HepG2 (cell line): ENCODE results near the gene FAF2. TPM values are rescaled to one million over a fixed set of nuclear protein-coding genes. Genes with fewer than 3 reads are reported as not detected.
"Not testable (repeated sequence)": the region's sequence is repeated elsewhere in the genome, so short reads cannot be mapped to it uniquely, and the experiment has no call there.

Experiments used
- ATAC-seq: fragments of 200-7000 bp; cut with Tn5 transposase; 3 replicates; pipeline ENCODE4 v1.9.1; 2020; ENCODE audit warnings: mild to moderate bottlenecking, moderate library complexity
- BruUV-seq: library from RNA; stranded (reverse); fragments of 400-500 nt; replicated peaks from 2 replicates; lab custom pipeline; 2021; lab: Mats Ljungman, UMichigan
- CTCF ChIA-PET: fragments of 300-600 bp; formaldehyde crosslinking; extraction: SDS; loops from one replicate; lab custom pipeline; 2021; ENCODE audit warnings: low total read pairs, inconsistent platforms, low intra/inter-chr PET ratio; lab: Yijun Ruan, JAX
- POLR2A ChIA-PET: fragments of 350-600 bp; sonication (Branson Sonifier 250); formaldehyde crosslinking; loops from one replicate; lab custom pipeline; 2020; ENCODE audit warnings: antibody characterized with exemption, inconsistent platforms; lab: Yijun Ruan, JAX
- DNase-seq: peaks from one replicate; pipeline ENCODE4 v3.0.0-alpha.2; 2015; ENCODE audit warnings: low spot score
- FAIRE-seq: peaks from 3 replicates; lab custom pipeline; 2011; peaks lifted over from hg19 to GRCh38; lab: Jason Lieb, UNC
- H2AFZ ChIP-seq: one replicate; pipeline ENCODE4 v1.6.1; 2011; ENCODE audit warnings: low read length, inconsistent platforms
- H3K27ac ChIP-seq: fragments of 300-600 bp; 3 replicates; pipeline ENCODE4 v1.8.0; 2011; ENCODE audit warnings: mixed run types, mild to moderate bottlenecking, mixed read lengths, low read length, inconsistent platforms; ENCODE audit not compliant: insufficient read depth; ENCODE audit errors: extremely low read length
- H3K27me3 ChIP-seq, 2 experiments: fragments of 200-600 bp in 1 of 2; 2 replicates in 1 of 2; 3 replicates in 1 of 2; pipeline versions ENCODE4 v1.6.0 to v1.8.0; 2011; ENCODE audit warnings: low read length in 2 of 2, mild to moderate bottlenecking in 2 of 2, moderate library complexity in 2 of 2, inconsistent platforms in 1 of 2; ENCODE audit not compliant: insufficient read depth in 2 of 2, control insufficient read depth in 1 of 2
- H3K36me3 ChIP-seq, 2 experiments: fragments of 200-600 bp in 1 of 2; replicated peaks in 1 of 2; 2 replicates in 1 of 2; 3 replicates in 1 of 2; pipeline versions ENCODE4 v1.5.1 to v1.8.0; 2011; ENCODE audit warnings: low read length in 2 of 2, inconsistent platforms in 1 of 2; ENCODE audit not compliant: insufficient read depth in 2 of 2, control insufficient read depth in 1 of 2
- H3K4me1 ChIP-seq: 2 replicates; pipeline ENCODE4 v1.5.1; 2012; ENCODE audit warnings: low read length, inconsistent platforms; ENCODE audit not compliant: insufficient read depth
- H3K4me2 ChIP-seq: 2 replicates; pipeline ENCODE4 v1.6.0; 2011; ENCODE audit warnings: low read depth, low read length, inconsistent platforms
- H3K4me3 ChIP-seq, 3 experiments: fragments of 200-600 bp in 1 of 3; sonication (generic), shearing (Covaris generic) in 1 of 3; replicated peaks in 1 of 3; 2 replicates each; pipeline ENCODE4 v1.5.1; 2011 to 2016; ENCODE audit warnings: low read length in 3 of 3, inconsistent platforms in 2 of 3, low read depth in 2 of 3, mild to moderate bottlenecking in 2 of 3, control low read depth in 1 of 3, mixed read lengths in 1 of 3; ENCODE audit not compliant: insufficient read depth in 1 of 3
- H3K79me2 ChIP-seq: one replicate; pipeline ENCODE4 v1.6.1; 2011; ENCODE audit warnings: low read length, inconsistent platforms; ENCODE audit not compliant: insufficient read depth
- H3K9ac ChIP-seq: 2 replicates; pipeline ENCODE4 v1.6.0; 2011; ENCODE audit warnings: mild to moderate bottlenecking, low read depth, low read length, inconsistent platforms; ENCODE audit not compliant: insufficient read depth
- H3K9me3 ChIP-seq: 2 replicates; pipeline ENCODE4 v1.5.1; 2012; ENCODE audit warnings: mild to moderate bottlenecking, low read length
- H4K20me1 ChIP-seq: 2 replicates; pipeline ENCODE4 v1.6.0; 2011; ENCODE audit warnings: inconsistent platforms, mild to moderate bottlenecking, low read length, moderate library complexity; ENCODE audit not compliant: insufficient read depth
- AHR ChIP-seq: IDR thresholded peaks from 2 replicates; pipeline ENCODE4 v1.6.1; 2018; ENCODE audit warnings: missing genetic modification reagents, missing compliant biosample characterization
- CREB3 ChIP-seq: sonication (generic); formaldehyde crosslinking; IDR thresholded peaks from 2 replicates; pipeline ENCODE4 v1.5.0; 2020; ENCODE audit warnings: missing genetic modification reagents
- HNRNPUL1 ChIP-seq: fragments of 200-400 bp; formaldehyde crosslinking; IDR thresholded peaks from 2 replicates; pipeline ENCODE4 v1.6.1; 2017; ENCODE audit warnings: low read depth, mild to moderate bottlenecking, low read length, moderate library complexity
- MTA3 ChIP-seq: sonication (generic); formaldehyde crosslinking; IDR thresholded peaks from 2 replicates; pipeline ENCODE4 v1.4.0; 2020; ENCODE audit warnings: missing genetic modification reagents
- MYNN ChIP-seq: sonication (generic); formaldehyde crosslinking; IDR thresholded peaks from 2 replicates; pipeline ENCODE4 v1.4.0; 2020; ENCODE audit warnings: mild to moderate bottlenecking, low read depth, missing genetic modification reagents
- PHF20 ChIP-seq: sonication (generic); formaldehyde crosslinking; IDR thresholded peaks from 2 replicates; pipeline ENCODE4 v1.5.0; 2020; ENCODE audit warnings: mild to moderate bottlenecking, missing genetic modification reagents
- ZFP37 ChIP-seq: sonication (generic); formaldehyde crosslinking; IDR thresholded peaks from 2 replicates; pipeline ENCODE4 v1.4.0; 2020; ENCODE audit warnings: missing genetic modification reagents, borderline replicate concordance
- ZIK1 ChIP-seq: sonication (generic); formaldehyde crosslinking; IDR thresholded peaks from 2 replicates; pipeline ENCODE4 v1.5.0; 2020; ENCODE audit warnings: mild to moderate bottlenecking, low read depth, missing genetic modification reagents, borderline replicate concordance
- ZNF761 ChIP-seq: sonication (generic); formaldehyde crosslinking; conservative IDR thresholded peaks from 2 replicates; pipeline ENCODE4 v1.4.0; 2020; ENCODE audit warnings: mild to moderate bottlenecking, missing genetic modification reagents
- WGBS: methylation state at CpG from one replicate; pipeline ENCODE4 v1.1.6; 2017; ENCODE audit warnings: low lambda C conversion rate; 5-methylcytosine and 5-hydroxymethylcytosine counted together
- in situ Hi-C: cut with HindIII; loops from 2 replicates; pipeline ENCODE4 v1.10.0; 2017; ENCODE audit warnings: low pct_unique_long_range_greater_than_20kb; ENCODE audit not compliant: extremely low pct_ligation_motif_present
- intact Hi-C: fragments of 100-400 bp; cut with micrococcal nuclease; formaldehyde crosslinking; loops from one replicate; pipeline ENCODE4 v1.10.0; 2022; ENCODE audit not compliant: unreplicated experiment
- polyA plus RNA-seq, 8 experiments: library from polyadenylated mRNA; depleted of rRNA in 3 of 8; stranded (reverse) in 7 of 8; unstranded in 1 of 8; fragments of >200 nt; fragmentation: Illumina TruSeq in 4 of 8; extraction: Trizol in 4 of 8; gene quantifications; 2 replicates each; pipeline versions ENCODE4 v1.2.1 to v1.2.3, GENCODE V29; 2011 to 2016; ENCODE audit warnings: low read depth in 4 of 8, missing spikeins in 1 of 8, mixed read lengths in 1 of 8; ENCODE audit not compliant: insufficient read depth in 1 of 8
- total RNA-seq, 5 experiments: library from RNA; depleted of rRNA; stranded (reverse); fragments of >200 nt; fragmentation: Illumina TruSeq; extraction: Trizol; gene quantifications; 2 replicates each; pipeline ENCODE4 v1.2.3, GENCODE V29; 2016; ENCODE audit warnings: low read depth in 1 of 5

The FAF2 gene
- total and polyA plus RNA-seq, 2 of the 13 experiments (the other 11 are each of a cell fraction or from before 2014, with no cell fraction given), result 27.8 to 34.3 TPM

DNA sequence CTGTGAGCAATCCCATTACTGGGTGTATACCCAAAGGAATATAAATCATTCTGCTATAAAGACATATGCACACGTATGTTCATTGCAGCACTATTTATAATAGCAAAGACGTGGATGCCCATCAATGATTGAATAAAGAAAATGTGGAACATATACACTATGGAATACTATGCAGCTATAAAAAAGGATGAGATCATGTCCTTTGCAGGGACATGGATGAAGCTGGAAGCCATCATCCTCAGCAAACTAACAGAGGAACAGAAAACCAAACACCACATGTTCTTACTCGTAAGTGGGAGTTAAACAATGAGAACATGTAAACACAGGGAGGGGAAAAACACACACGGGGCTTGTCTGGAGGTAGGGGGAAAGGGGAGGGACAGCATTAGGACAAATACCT lies 5.3 kb upstream of the FAF2 start:
- H4K20me1 ChIP-seq, intact Hi-C loops, H3K27ac ChIP-seq, H3K4me3 ChIP-seq, FAIRE-seq, H3K4me2 ChIP-seq, DNase-seq, H3K79me2 ChIP-seq, H3K9ac ChIP-seq, H3K27me3 ChIP-seq, H2AFZ ChIP-seq, ATAC-seq, CTCF ChIA-PET, H3K36me3 ChIP-seq, BruUV-seq, H3K9me3 ChIP-seq: not testable (repeated sequence)
- in situ Hi-C loops, result loop anchor here (25.0 kb wide), 1 partner anchor 581 kb away; the partner anchor contains the start of gene CPLX2
- POLR2A ChIA-PET, result interaction anchor here (0.6 kb wide), 1 partner anchor 53 kb away, joined by 4 read pairs; no protein-coding TSS in a partner anchor
- WGBS, result 27% methylated on average over 4 of the region's 4 CpGs
- H3K4me1 ChIP-seq, result peaks cover 62% of the 10 kb centered on the region

- no peak for DNase-seq
- intact Hi-C loops, result no loop called here
- ChIA-PET CTCF (no interaction called here), POLR2A (no interaction called here)
- H3K9me3 ChIP-seq, result no peaks in the 10 kb centered on the region
- peaks cover 53% of the 10 kb centered on the region for H3K4me1 ChIP-seq
- WGBS, result 77% methylated on average over 5 of the region's 5 CpGs
- FAIRE-seq, result no peak
- H4K20me1 ChIP-seq, result peaks cover 2% of the 10 kb centered on the region; the same call in 1 of the 2 replicates
- ATAC-seq, result no peak
- no peaks in the 10 kb centered on the region for H3K36me3 ChIP-seq
- H3K4me2 ChIP-seq, result no peak overlapping the region
- no peak overlapping the region for H2AFZ ChIP-seq
- H3K27ac ChIP-seq, result no peak overlapping the region
- in situ Hi-C loops, result loop anchor here (25.0 kb wide), 1 partner anchor 582 kb away; the partner anchor contains the start of gene CPLX2
- no peak overlapping the region for H3K9ac ChIP-seq
- H3K79me2 ChIP-seq, result peaks cover 16% of the 10 kb centered on the region
- no TSS peak for BruUV-seq
- no peak overlapping the region for H3K4me3 ChIP-seq
- TF ChIP-seq PHF20 (CRISPR knock-in tag), result no peak
- TF ChIP-seq ZNF761 (CRISPR knock-in tag), result no peak
- TF ChIP-seq MYNN (CRISPR knock-in tag), result no peak
- TF ChIP-seq MTA3 (CRISPR knock-in tag), result no peak
- no peak for TF ChIP-seq AHR (CRISPR knock-in tag)
- TF ChIP-seq HNRNPUL1, result no peak
- TF ChIP-seq ZFP37, result no peak
- TF ChIP-seq ZIK1, result no peak
- no peak for TF ChIP-seq CREB3 (CRISPR knock-in tag)
- peaks cover 0 to 3% of the 10 kb centered on the region in 2 experiments; a peak in 1 of 5 replicates for H3K27me3 ChIP-seq
Observed at GRCh38 chr5:176444742-176445141, 3.4 kb upstream of the FAF2 start.
